Activated T-helper 9 cell treated with anti-CD3 and anti-CD28 coated beads, Interleukin-2, amount 50 U/mL, for 16 hours (primary cell): ENCODE results near the gene CDH22.

Experiments used
- DNase-seq: peaks from one replicate; pipeline ENCODE4 v3.0.0-alpha.2; 2020; ENCODE audit warnings: low read depth

The CDH22 gene

GRCh38 chr20:46215913-46216707 lies 92.2 kb downstream of the CDH22 start:
- DNase-seq: no peak

GRCh38 chr20:46214824-46215488 lies 93.3 kb downstream of the CDH22 start:
- no peak for DNase-seq

GRCh38 chr20:46213946-46214823 lies 94.1 kb downstream of the CDH22 start:
- no peak for DNase-seq

GRCh38 chr20:46212876-46213275 lies 95.4 kb downstream of the CDH22 start:
- DNase-seq: no peak

GRCh38 chr20:46212252-46212651 lies 96.0 kb downstream of the CDH22 start:
- no peak for DNase-seq

- DNase-seq: no peak
Measured at GRCh38 chr20:46211331-46211722, 97.0 kb downstream of the CDH22 start.

- no peak for DNase-seq
Measured at GRCh38 chr20:46210672-46211330, 97.5 kb downstream of the CDH22 start.

GRCh38 chr20:46209930-46210671 lies 98.2 kb downstream of the CDH22 start:
- no peak for DNase-seq

- no peak for DNase-seq
Measured at GRCh38 chr20:46207793-46208192, 100.5 kb downstream of the CDH22 start.

GRCh38 chr20:46206992-46207549 lies 101.2 kb downstream of the CDH22 start:
- no peak for DNase-seq

- DNase-seq: no peak
Measured at GRCh38 chr20:46206025-46206424, 102.3 kb downstream of the CDH22 start.

- DNase-seq: no peak
Measured at GRCh38 chr20:46205349-46205748, 102.9 kb downstream of the CDH22 start.

GRCh38 chr20:46204594-46205186 lies 103.6 kb downstream of the CDH22 start:
- no peak for DNase-seq

GRCh38 chr20:46203510-46203837 lies 104.8 kb downstream of the CDH22 start:
- DNase-seq: no peak

GRCh38 chr20:46202766-46203509 lies 105.4 kb downstream of the CDH22 start:
- DNase-seq: no peak

GRCh38 chr20:46200582-46201570 lies 107.4 kb downstream of the CDH22 start:
- DNase-seq: no peak

GRCh38 chr20:46199198-46199597 lies 109.1 kb downstream of the CDH22 start:
- no peak for DNase-seq

GRCh38 chr20:46196990-46197389 lies 111.3 kb downstream of the CDH22 start:
- DNase-seq: no peak
